KMS-11 (cell line): ENCODE data around the gene NAA11.

Experiments
- H2AFZ ChIP-seq: fragments of 200-600 bp; sonication (generic); 2 replicates; pipeline ENCODE4 v1.6.1; 2016; ENCODE audit warnings: antibody characterized with exemption, mixed run types, low read depth
- H3K27ac ChIP-seq: fragments of 200-600 bp; sonication (generic); 2 replicates; pipeline ENCODE4 v1.6.1; 2016; ENCODE audit warnings: mild to moderate bottlenecking, mixed run types
- H3K27me3 ChIP-seq: fragments of 200-600 bp; sonication (generic); 2 replicates; pipeline ENCODE4 v1.6.1; 2017; ENCODE audit warnings: mild to moderate bottlenecking, low read depth, mixed run types, moderate library complexity; ENCODE audit not compliant: insufficient read depth
- H3K36me3 ChIP-seq: fragments of 200-600 bp; sonication (generic); 2 replicates; pipeline ENCODE4 v1.6.1; 2017; ENCODE audit warnings: mild to moderate bottlenecking, mixed run types; ENCODE audit not compliant: insufficient read depth
- H3K4me1 ChIP-seq: fragments of 200-600 bp; sonication (generic); 2 replicates; pipeline ENCODE4 v1.6.1; 2016; ENCODE audit warnings: mild to moderate bottlenecking, low read depth, mixed run types; ENCODE audit not compliant: poor library complexity, severe bottlenecking
- H3K4me2 ChIP-seq: fragments of 200-600 bp; sonication (generic); 2 replicates; pipeline ENCODE4 v1.7.0; 2016; ENCODE audit warnings: mild to moderate bottlenecking, mixed run types
- H3K4me3 ChIP-seq: fragments of 200-600 bp; sonication (generic); IDR thresholded peaks from 2 replicates; pipeline ENCODE4 v1.6.1; 2017; ENCODE audit warnings: low read depth, low read length, mixed read lengths; ENCODE audit not compliant: insufficient read depth
- H3K79me2 ChIP-seq: fragments of 200-600 bp; sonication (generic); 2 replicates; pipeline ENCODE4 v1.6.1; 2016; ENCODE audit warnings: low read depth, mixed run types; ENCODE audit not compliant: insufficient read depth
- H3K9ac ChIP-seq: fragments of 200-600 bp; sonication (generic); 2 replicates; pipeline ENCODE4 v1.6.1; 2016; ENCODE audit warnings: mild to moderate bottlenecking, mixed run types
- H4K20me1 ChIP-seq: fragments of 200-600 bp; sonication (generic); 2 replicates; pipeline ENCODE4 v1.6.1; 2016; ENCODE audit warnings: mild to moderate bottlenecking, mixed run types; ENCODE audit not compliant: insufficient read depth
- CTCF ChIP-seq: fragments of 200-600 bp; sonication (generic); conservative IDR thresholded peaks from 2 replicates; pipeline ENCODE4 v1.6.1; 2017; ENCODE audit warnings: low read depth, mild to moderate bottlenecking, antibody characterized with exemption, low read length, moderate library complexity, mixed read lengths

Gene NAA11

GRCh38 chr4:79364061-79364460 lies 38.2 kb upstream of the NAA11 start:
- Histone ChIP-seq H3K36me3 (no peaks in the 10 kb centered on the region), H4K20me1 (no peaks in the 10 kb centered on the region), H3K9ac (no peak overlapping the region), H3K27me3 (no peaks in the 10 kb centered on the region), H3K4me1 (peaks cover 7% of the 10 kb centered on the region), H3K27ac (no peak overlapping the region), H3K79me2 (no peaks in the 10 kb centered on the region), H2AFZ (no peak overlapping the region), H3K4me3 (no peak overlapping the region), H3K4me2 (no peak overlapping the region)
- no peak for TF ChIP-seq CTCF

GRCh38 chr4:79362626-79363025 lies 36.8 kb upstream of the NAA11 start:
- no peaks in the 10 kb centered on the region for H3K79me2 ChIP-seq
- no peaks in the 10 kb centered on the region for H4K20me1 ChIP-seq
- no peak overlapping the region for H2AFZ ChIP-seq
- no peaks in the 10 kb centered on the region for H3K36me3 ChIP-seq
- TF ChIP-seq CTCF: no peak
- H3K4me2 ChIP-seq: no peak overlapping the region
- H3K4me3 ChIP-seq: no peak overlapping the region
- H3K27me3 ChIP-seq: no peaks in the 10 kb centered on the region
- no peak overlapping the region for H3K9ac ChIP-seq
- H3K4me1 ChIP-seq: peaks cover 7% of the 10 kb centered on the region
- no peak overlapping the region for H3K27ac ChIP-seq

DNA sequence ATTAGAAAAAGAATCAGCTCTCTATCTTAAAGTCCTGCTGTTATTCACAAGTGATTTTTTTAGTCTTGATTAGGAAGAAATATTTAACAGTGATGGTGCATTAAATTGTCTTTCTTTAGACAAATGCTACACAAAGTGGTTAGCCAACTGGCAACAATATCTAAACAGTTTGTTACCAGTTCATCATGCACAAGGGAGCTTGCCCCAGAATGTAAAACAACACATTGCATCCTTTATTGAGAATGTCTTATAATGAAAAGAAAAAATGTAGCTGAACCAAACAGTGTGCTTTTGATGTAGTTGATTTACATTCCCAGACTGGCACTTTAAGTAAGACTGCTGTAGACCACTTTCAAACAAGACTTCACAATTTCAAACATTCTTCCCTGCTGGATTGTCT lies 34.1 kb upstream of the NAA11 start:
- no peaks in the 10 kb centered on the region for H4K20me1 ChIP-seq
- H3K36me3 ChIP-seq: no peaks in the 10 kb centered on the region
- TF ChIP-seq CTCF: no peak
- H3K27me3 ChIP-seq: no peaks in the 10 kb centered on the region
- no peak overlapping the region for H3K27ac ChIP-seq
- H2AFZ ChIP-seq: no peak overlapping the region
- H3K9ac ChIP-seq: no peak overlapping the region
- no peaks in the 10 kb centered on the region for H3K79me2 ChIP-seq
- H3K4me3 ChIP-seq: no peak overlapping the region
- no peak overlapping the region for H3K4me2 ChIP-seq
- no peaks in the 10 kb centered on the region for H3K4me1 ChIP-seq

DNA sequence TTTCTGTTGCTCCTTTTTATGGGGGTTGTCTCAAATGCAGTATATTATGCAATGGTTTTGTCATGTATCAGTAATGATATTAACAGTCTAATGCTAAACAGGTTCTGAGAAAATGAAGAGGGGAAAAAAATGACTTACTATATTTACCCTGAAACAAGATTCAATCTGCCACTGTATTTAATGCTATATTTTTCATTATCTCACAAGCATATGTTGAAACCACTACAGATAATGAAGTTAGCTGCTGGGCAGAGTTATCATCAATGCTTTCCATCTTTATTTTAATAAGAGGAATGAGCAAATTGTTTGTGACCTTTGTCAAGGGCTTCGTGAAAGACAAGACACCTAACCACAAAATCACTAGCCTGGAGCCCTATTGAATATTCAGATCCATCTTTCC lies 32.6 kb upstream of the NAA11 start:
- Histone ChIP-seq H3K4me3 (no peak overlapping the region), H3K36me3 (no peaks in the 10 kb centered on the region), H3K27ac (no peak overlapping the region), H2AFZ (no peak overlapping the region), H3K27me3 (no peaks in the 10 kb centered on the region), H3K79me2 (no peaks in the 10 kb centered on the region), H3K9ac (no peak overlapping the region), H3K4me1 (no peaks in the 10 kb centered on the region), H4K20me1 (no peaks in the 10 kb centered on the region), H3K4me2 (no peak overlapping the region)
- no peak for TF ChIP-seq CTCF

DNA sequence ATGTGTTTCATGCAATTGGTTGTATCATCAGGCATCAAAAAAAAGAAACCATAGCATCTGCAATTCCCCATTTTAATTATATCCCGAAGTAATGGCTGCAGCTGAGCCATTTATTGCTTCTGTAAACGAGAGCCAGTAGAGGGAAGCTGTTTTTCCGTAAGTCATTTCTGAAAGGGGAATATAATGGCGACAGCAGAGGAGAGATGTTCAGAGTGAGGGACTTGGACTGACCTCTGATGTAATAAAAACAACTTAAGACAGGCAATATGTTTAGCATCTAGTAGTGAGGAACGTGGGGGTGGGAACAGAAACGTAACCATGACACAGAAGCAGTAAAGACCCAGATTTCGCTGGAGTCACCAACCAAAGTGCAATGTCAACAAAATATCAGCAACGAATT lies 31.5 kb upstream of the NAA11 start:
- Histone ChIP-seq H3K79me2 (no peaks in the 10 kb centered on the region), H3K36me3 (no peaks in the 10 kb centered on the region), H4K20me1 (no peaks in the 10 kb centered on the region), H3K4me2 (no peak overlapping the region), H3K4me3 (no peak overlapping the region), H3K9ac (no peak overlapping the region), H2AFZ (no peak overlapping the region), H3K4me1 (no peaks in the 10 kb centered on the region), H3K27me3 (no peaks in the 10 kb centered on the region), H3K27ac (no peak overlapping the region)
- no peak for TF ChIP-seq CTCF
